Hematopoietic multipotent progenitor cell (in vitro differentiated cells): ENCODE data around the gene ZNF578. TPM values are rescaled to one million over a fixed set of nuclear protein-coding genes. Genes with fewer than 3 reads are reported as not detected.
"Not testable (repeated sequence)": the region's sequence is repeated elsewhere in the genome, so short reads cannot be mapped to it uniquely, and the experiment has no call there.

Source experiments
- DNase-seq, 3 donors: peaks; one replicate each; pipeline ENCODE4 v3.0.0-alpha.2; 2011 to 2015; ENCODE audit warnings: low read depth in 2 of 3, low spot score in 2 of 3
- total RNA-seq: library from RNA; depleted of rRNA; stranded (reverse); fragments of >200 nt; gene quantifications from one replicate; pipeline ENCODE4 v1.2.3, GENCODE V29; 2012

ZNF578 gene
- total RNA-seq, 1 donor: 1.1 TPM

- no peak for DNase-seq
Measured at GRCh38 chr19:52554216-52554971, 101.0 kb downstream of the ZNF578 start.

GRCh38 chr19:52557231-52557995 is 104.1 kb downstream of the ZNF578 start:
- DNase-seq: no peak

GRCh38 chr19:52558732-52559445 is 105.5 kb downstream of the ZNF578 start:
- not testable (repeated sequence) for DNase-seq

GRCh38 chr19:52561611-52562010 is 108.3 kb downstream of the ZNF578 start:
- DNase-seq: not testable (repeated sequence)

Other genes starting within 250 kb of the ZNF578 start
- 7.5 TPM for gene ZNF766, start 184.0 kb upstream of the ZNF578 start, total RNA-seq
- 3.2 TPM for gene ZNF480, start 156.4 kb upstream of the ZNF578 start, total RNA-seq
- 2.2 TPM for gene ZNF610, start 117.3 kb upstream of the ZNF578 start, total RNA-seq
- gene ZNF880, start 83.6 kb upstream of the ZNF578 start, total RNA-seq: 14.0 TPM
- 8.1 TPM for gene ZNF528, start 55.7 kb upstream of the ZNF578 start, total RNA-seq
- under 0.01 TPM for gene ZNF534, start 24.4 kb upstream of the ZNF578 start, total RNA-seq
- gene ZNF808, start 74.1 kb downstream of the ZNF578 start, total RNA-seq: 15.6 TPM
- gene ZNF701, start 116.7 kb downstream of the ZNF578 start, total RNA-seq: 13.2 TPM
- 28.8 TPM for gene ZNF83, start 184.8 kb downstream of the ZNF578 start, total RNA-seq